Aorta (tissue), 5 donors: ENCODE data around the gene RASD2. TPM values are rescaled to one million over a fixed set of nuclear protein-coding genes. Genes with fewer than 3 reads are reported as not detected.

Source experiments
- ATAC-seq: fragments of 200-7000 bp; cut with Tn5 transposase; one replicate; pipeline ENCODE4 v1.9.1; 2022; ENCODE audit warnings: moderate library complexity; ENCODE audit not compliant: low FRiP score
- DNase-seq, 2 donors: peaks; one replicate each; pipeline ENCODE4 v3.0.0-alpha.2; 2020
- H3K27ac ChIP-seq, 2 donors: one replicate each; pipeline ENCODE4 v1.5.1; 2013; ENCODE audit warnings: low read length in 2 of 2, mild to moderate bottlenecking in 2 of 2, moderate library complexity in 2 of 2, control low read depth in 1 of 2, inconsistent platforms in 1 of 2, low read depth in 1 of 2
- H3K27me3 ChIP-seq, 2 donors: one replicate each; pipeline ENCODE4 v1.6.1; 2013; ENCODE audit warnings: control low read depth in 1 of 2, low read length in 1 of 2, mild to moderate bottlenecking in 1 of 2, moderate library complexity in 1 of 2; ENCODE audit not compliant: insufficient read depth in 2 of 2, control insufficient read depth in 1 of 2
- H3K36me3 ChIP-seq, 2 donors: one replicate each; pipeline ENCODE4 v1.6.1; 2013; ENCODE audit warnings: control low read depth in 1 of 2, low read length in 1 of 2, mild to moderate bottlenecking in 1 of 2; ENCODE audit not compliant: insufficient read depth in 2 of 2, control insufficient read depth in 1 of 2
- H3K4me1 ChIP-seq, 2 donors: one replicate each; pipeline ENCODE4 v1.6.1; 2013; ENCODE audit warnings: low read length in 2 of 2, control low read depth in 1 of 2, mild to moderate bottlenecking in 1 of 2, moderate library complexity in 1 of 2; ENCODE audit not compliant: insufficient read depth in 2 of 2, control insufficient read depth in 1 of 2
- H3K4me3 ChIP-seq, 2 donors: one replicate each; pipeline ENCODE4 v1.5.1; 2013; ENCODE audit warnings: low read length in 2 of 2, control low read depth in 1 of 2, mild to moderate bottlenecking in 1 of 2
- H3K9me3 ChIP-seq: one replicate; pipeline ENCODE4 v1.6.1; 2013; ENCODE audit warnings: mild to moderate bottlenecking, low read length; ENCODE audit not compliant: control insufficient read depth
- WGBS, 2 donors: extraction: QIAGEN DNeasy Blood & Tissue Kit; methylation state at CpG; one replicate each; pipeline ENCODE4 v1.1.7; 2013; 5-methylcytosine and 5-hydroxymethylcytosine counted together
- intact Hi-C, 2 donors: fragments of 100-400 bp; cut with DNase I; formaldehyde crosslinking; loops; one replicate each; pipeline versions ENCODE4 v1.14.2 to v1.15.0; 2022
- polyA plus RNA-seq, 2 donors: library from polyadenylated mRNA; stranded (reverse); fragments of 200-250 nt; gene quantifications; one replicate each; pipeline ENCODE4 v1.2.3, GENCODE V29; 2013
- total RNA-seq, 2 donors: library from RNA; stranded (reverse); fragmentation: NEBNext Ultra II Directional; extraction: Animal tissue kit (Norgen Biotek cat#: 25700); gene quantifications; one replicate each; pipeline ENCODE4 v1.2.1, GENCODE V29; 2021
- donor health status: healthy with polysubstance abuse.
- donor health status: Bipolar disorder and iron deficiency.
- donor health status: DM: no; HTN: no; CAD: no.
- donor health status: DM: no; HTN: no; CAD: no.
- donor health status: DM: yes; HTN: yes; CAD: no.

RASD2 gene
- total and polyA plus RNA-seq, 4 donors = 0.77 to 29.8 (median 7.8) TPM

GRCh38 chr22:35594686-35595085, 54.1 kb downstream of the RASD2 start:
- H3K27ac ChIP-seq = no peak overlapping the region

GRCh38 chr22:35596821-35597220, 56.2 kb downstream of the RASD2 start:
- DNase-seq = peak; percentile 25 to 31
- WGBS, 2 donors = 45 to 60% methylated on average over 7 of the region's 7 CpGs
- intact Hi-C loops = no loop called here
- no peak overlapping the region for H3K27ac ChIP-seq
- ATAC-seq = no peak
- no peaks in the 10 kb centered on the region for H3K9me3 ChIP-seq
- no peak overlapping the region for H3K4me3 ChIP-seq
- no peaks in the 10 kb centered on the region for H3K27me3 ChIP-seq
- H3K4me1 ChIP-seq = no peaks in the 10 kb centered on the region
- H3K36me3 ChIP-seq = no peaks in the 10 kb centered on the region

More at GRCh38 chr22:35594686-35595085, 54.1 kb downstream of the RASD2 start:
- 92 to 96% methylated on average over 5 of the region's 5 CpGs for WGBS, 2 donors
- intact Hi-C loops = no loop called here
- no peaks in the 10 kb centered on the region for H3K27me3 ChIP-seq
- ATAC-seq (no peak), DNase-seq (peak in 1 of 2 donors; percentile 32)
- no peaks in the 10 kb centered on the region for H3K9me3 ChIP-seq
- H3K4me1 ChIP-seq = no peaks in the 10 kb centered on the region
- no peaks in the 10 kb centered on the region for H3K36me3 ChIP-seq
- no peak overlapping the region for H3K4me3 ChIP-seq

- H3K4me3 ChIP-seq = no peak overlapping the region
- H3K4me1 ChIP-seq = no peaks in the 10 kb centered on the region
- no peak overlapping the region for H3K27ac ChIP-seq
- no peak for ATAC-seq
- 95 to 96% methylated on average over 16 of the region's 16 CpGs for WGBS, 2 donors
- peak; percentile 31 to 57 for DNase-seq
- no peaks in the 10 kb centered on the region for H3K27me3 ChIP-seq
- H3K36me3 ChIP-seq = no peaks in the 10 kb centered on the region
- H3K9me3 ChIP-seq = no peaks in the 10 kb centered on the region
- intact Hi-C loops = no loop called here
Measured at GRCh38 chr22:35597692-35598395, 57.2 kb downstream of the RASD2 start.

- ATAC-seq (no peak), DNase-seq (peak in 1 of 2 donors; percentile 22)
- H3K27ac ChIP-seq = no peak overlapping the region
- intact Hi-C loops = no loop called here
- H3K36me3 ChIP-seq = no peaks in the 10 kb centered on the region
- no peak overlapping the region for H3K4me3 ChIP-seq
- H3K27me3 ChIP-seq = no peaks in the 10 kb centered on the region
- H3K4me1 ChIP-seq = no peaks in the 10 kb centered on the region
- WGBS, 2 donors = 95 to 98% methylated on average over 4 of the region's 4 CpGs
- no peaks in the 10 kb centered on the region for H3K9me3 ChIP-seq
Measured at GRCh38 chr22:35598396-35598710, 57.7 kb downstream of the RASD2 start.

GRCh38 chr22:35599364-35599763, 58.7 kb downstream of the RASD2 start:
- no peaks in the 10 kb centered on the region for H3K4me1 ChIP-seq
- H3K27ac ChIP-seq = no peak overlapping the region
- H3K9me3 ChIP-seq = no peaks in the 10 kb centered on the region
- no peak overlapping the region for H3K4me3 ChIP-seq
- H3K36me3 ChIP-seq = no peaks in the 10 kb centered on the region
- no peak for ATAC-seq
- no peaks in the 10 kb centered on the region for H3K27me3 ChIP-seq
- intact Hi-C loops = no loop called here
- 91 to 92% methylated on average over 4 of the region's 4 CpGs for WGBS, 2 donors
- peak in 1 of 2 donors; percentile 26 for DNase-seq

- Histone ChIP-seq H3K4me3 (no peak overlapping the region), H3K27ac (no peak overlapping the region), H3K4me1 (no peaks in the 10 kb centered on the region), H3K9me3 (no peaks in the 10 kb centered on the region), H3K36me3 (no peaks in the 10 kb centered on the region), H3K27me3 (no peaks in the 10 kb centered on the region)
- intact Hi-C loops = no loop called here
- peak in 1 of 2 donors; percentile 72 for DNase-seq
- 81 to 86% methylated on average over 12 of the region's 12 CpGs for WGBS, 2 donors
- ATAC-seq = no peak
Measured at GRCh38 chr22:35600476-35600875, 59.8 kb downstream of the RASD2 start.

- no peaks in the 10 kb centered on the region for H3K36me3 ChIP-seq
- H3K4me3 ChIP-seq = no peak overlapping the region
- intact Hi-C loops = no loop called here
- DNase-seq (no peak), ATAC-seq (no peak)
- no peaks in the 10 kb centered on the region for H3K9me3 ChIP-seq
- H3K27ac ChIP-seq = no peak overlapping the region
- no peaks in the 10 kb centered on the region for H3K27me3 ChIP-seq
- 96 to 98% methylated on average over 5 of the region's 5 CpGs for WGBS, 2 donors
- no peaks in the 10 kb centered on the region for H3K4me1 ChIP-seq
Measured at GRCh38 chr22:35601013-35601580, 60.5 kb downstream of the RASD2 start.

GRCh38 chr22:35601743-35602615, 61.3 kb downstream of the RASD2 start:
- no peaks in the 10 kb centered on the region for H3K4me1 ChIP-seq
- no peak overlapping the region for H3K4me3 ChIP-seq
- intact Hi-C loops = no loop called here
- 73 to 81% methylated on average over 9 of the region's 9 CpGs for WGBS, 2 donors
- no peak overlapping the region for H3K27ac ChIP-seq
- ATAC-seq (no peak), DNase-seq (peak in 1 of 2 donors; percentile 75)
- no peaks in the 10 kb centered on the region for H3K9me3 ChIP-seq
- H3K27me3 ChIP-seq = no peaks in the 10 kb centered on the region
- no peaks in the 10 kb centered on the region for H3K36me3 ChIP-seq
